ENCODE data around the gene RPS6KA5. TPM values are rescaled to one million over a fixed set of nuclear protein-coding genes. Genes with fewer than 3 reads are reported as not detected.
"Not testable (repeated sequence)": the region's sequence is repeated elsewhere in the genome, so short reads cannot be mapped to it uniquely, and the experiment has no call there.

RPS6KA5 gene
- total RNA-seq, 2 donors from 2014 or later, result 15.2 to 19.2 TPM

GRCh38 chr14:91095178-91095577 is 34.7 kb upstream of the RPS6KA5 start:
- H3K4me3 ChIP-seq, result no peak overlapping the region
- H3K9ac ChIP-seq (ENCODE audit: low read depth in 2 of 2, low read length in 2 of 2), result no peak overlapping the region
- no peak for TF ChIP-seq CTCF (IDR thresholded peaks at IDR 0.05)
- H3K4me1 ChIP-seq, result no peaks in the 10 kb centered on the region
- H3K9me3 ChIP-seq, result no peaks in the 10 kb centered on the region
- no peaks in the 10 kb centered on the region for H3K27me3 ChIP-seq
- H3K36me3 ChIP-seq, result no peaks in the 10 kb centered on the region
- intact Hi-C loops (cut with DNase I), result no loop called here
- H3K27ac ChIP-seq, result no peak overlapping the region
- no peak for DNase-seq

GRCh38 chr14:91094772-91095171 is 34.3 kb upstream of the RPS6KA5 start:
- Histone ChIP-seq H3K36me3 (no peaks in the 10 kb centered on the region), H3K4me3 (no peak overlapping the region), H3K27me3 (no peaks in the 10 kb centered on the region), H3K9me3 (no peaks in the 10 kb centered on the region), H3K9ac (ENCODE audit: low read depth in 2 of 2, low read length in 2 of 2) (no peak overlapping the region), H3K4me1 (no peaks in the 10 kb centered on the region), H3K27ac (no peak overlapping the region)
- no peak for TF ChIP-seq CTCF (IDR thresholded peaks at IDR 0.05)
- intact Hi-C loops (cut with DNase I), result no loop called here
- DNase-seq, result no peak

GRCh38 chr14:91093743-91094472 is 33.5 kb upstream of the RPS6KA5 start:
- DNase-seq; H3K9me3 ChIP-seq; intact Hi-C loops (cut with DNase I); H3K9ac ChIP-seq (ENCODE audit: low read depth in 2 of 2, low read length in 2 of 2); H3K36me3 ChIP-seq; H3K4me3 ChIP-seq; H3K4me1 ChIP-seq; H3K27ac ChIP-seq; H3K27me3 ChIP-seq: not testable (repeated sequence)

GRCh38 chr14:91092073-91092472 is 31.6 kb upstream of the RPS6KA5 start:
- DNase-seq, result no peak
- no peaks in the 10 kb centered on the region for H3K27me3 ChIP-seq
- intact Hi-C loops (cut with DNase I), result no loop called here
- no peaks in the 10 kb centered on the region for H3K36me3 ChIP-seq
- no peaks in the 10 kb centered on the region for H3K9me3 ChIP-seq
- TF ChIP-seq CTCF (IDR thresholded peaks at IDR 0.05), result no peak
- H3K4me3 ChIP-seq, result no peak overlapping the region
- peaks cover 4% of the 10 kb centered on the region for H3K4me1 ChIP-seq
- H3K9ac ChIP-seq (ENCODE audit: low read depth in 2 of 2, low read length in 2 of 2), result no peak overlapping the region
- H3K27ac ChIP-seq, result no peak overlapping the region

GRCh38 chr14:91090743-91091142 is 30.3 kb upstream of the RPS6KA5 start:
- no peak for TF ChIP-seq CTCF (IDR thresholded peaks at IDR 0.05)
- DNase-seq, result peak; percentile 81
- H3K27ac ChIP-seq, result peak overlapping the region; percentile 77
- no peak overlapping the region for H3K4me3 ChIP-seq
- H3K36me3 ChIP-seq, result no peaks in the 10 kb centered on the region
- H3K9me3 ChIP-seq, result no peaks in the 10 kb centered on the region
- intact Hi-C loops (cut with DNase I), result no loop called here
- H3K4me1 ChIP-seq, result peaks cover 8% of the 10 kb centered on the region
- H3K27me3 ChIP-seq, result no peaks in the 10 kb centered on the region
- peak overlapping the region in 1 of 2 donors; percentile 54 for H3K9ac ChIP-seq (ENCODE audit: low read depth in 2 of 2, low read length in 2 of 2)

- Histone ChIP-seq H3K27ac (peak overlapping the region; percentile 77), H3K27me3 (no peaks in the 10 kb centered on the region), H3K9me3 (no peaks in the 10 kb centered on the region), H3K4me3 (no peak overlapping the region), H3K36me3 (no peaks in the 10 kb centered on the region), H3K4me1 (peaks cover 8% of the 10 kb centered on the region), H3K9ac (ENCODE audit: low read depth in 2 of 2, low read length in 2 of 2) (peak overlapping the region in 1 of 2 donors; percentile 54)
- DNase-seq, result no peak
- TF ChIP-seq CTCF (IDR thresholded peaks at IDR 0.05), result no peak
- intact Hi-C loops (cut with DNase I), result no loop called here
Observed at GRCh38 chr14:91089958-91090535, 29.6 kb upstream of the RPS6KA5 start.

Measured in colonic mucosa (tissue), 4 donors.